Vagina (tissue), 2 donors: ENCODE data around the gene TMPRSS2.

ENCODE experiments used
- CTCF ChIP-seq, 3 experiments: fragments of 450-650 bp in 2 of 3; fragments of 200-600 bp in 1 of 3; sonication (generic) in 1 of 3; IDR thresholded peaks; one replicate each; pipeline ENCODE4 v1.5.1; 2017 to 2019; ENCODE audit warnings: antibody characterized with exemption in 3 of 3, mild to moderate bottlenecking in 2 of 3, moderate library complexity in 2 of 3
- POLR2AphosphoS5 ChIP-seq, 2 donors: sonication (generic); formaldehyde crosslinking; IDR thresholded peaks; one replicate each; pipeline ENCODE4 v1.9.0; 2017; ENCODE audit warnings: antibody characterized with exemption in 2 of 2, mild to moderate bottlenecking in 2 of 2, low read depth in 1 of 2; ENCODE audit not compliant: insufficient read depth in 1 of 2

- TF ChIP-seq CTCF (IDR thresholded peaks at IDR 0.05) (no peak), POLR2AphosphoS5 (IDR thresholded peaks at IDR 0.05; ENCODE audit: insufficient read depth in 1 of 2, low read depth in 1 of 2) (no peak)
Measured at GRCh38 chr21:41500363-41500762, 7.6 kb downstream of the TMPRSS2 start.
